ENCODE data around the gene RGS11.
"Not testable (repeated sequence)": the region's sequence is repeated elsewhere in the genome, so short reads cannot be mapped to it uniquely, and the experiment has no call there.

DNA sequence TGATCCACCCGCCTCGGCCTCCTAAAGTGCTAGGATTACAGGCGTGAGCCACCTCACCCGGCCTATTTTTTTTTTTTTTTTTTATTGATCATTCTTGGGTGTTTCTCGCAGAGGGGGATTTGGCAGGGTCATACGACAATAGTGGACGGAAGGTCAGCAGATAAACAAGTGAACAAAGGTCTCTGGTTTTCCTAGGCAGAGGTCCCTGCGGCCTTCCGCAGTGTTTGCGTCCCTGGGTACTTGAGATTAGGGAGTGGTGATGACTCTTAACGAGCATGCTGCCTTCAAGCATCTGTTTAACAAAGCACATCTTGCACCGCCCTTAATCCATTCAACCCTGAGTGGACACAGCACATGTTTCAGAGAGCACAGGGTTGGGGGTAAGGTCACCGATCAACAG, 17.7 kb downstream of the RGS11 start:
- not testable (repeated sequence) for TF ChIP-seq CTCF (conservative IDR thresholded peaks at IDR 0.05; ENCODE audit: low read length); EZH2phosphoT487 (IDR thresholded peaks at IDR 0.05; ENCODE audit: borderline replicate concordance, low read depth, low read length)
